ENCODE measurements around the gene KAZN. TPM values are rescaled to one million over a fixed set of nuclear protein-coding genes. Genes with fewer than 3 reads are reported as not detected.

The KAZN gene
- total and polyA plus RNA-seq, 2 of the 8 experiments (the other 6 are each of a cell fraction or from before 2014, with no cell fraction given): 3.7 to 11.8 TPM

GRCh38 chr1:15089258-15089992 lies 490.9 kb downstream of the KAZN start (continued):
- no peak for TF ChIP-seq KDM4A (IDR thresholded peaks at IDR 0.05; ENCODE audit: low read depth, low read length, severe bottlenecking)
- TF ChIP-seq CBX5 (IDR thresholded peaks at IDR 0.05; ENCODE audit: low read depth, low read length): no peak
- TF ChIP-seq POU5F1 (IDR thresholded peaks at IDR 0.05; ENCODE audit: low read depth, low read length): no peak
- TF ChIP-seq CBX8 (IDR thresholded peaks at IDR 0.05; ENCODE audit: borderline replicate concordance, low read depth, low read length): no peak
- TF ChIP-seq RXRA (IDR thresholded peaks at IDR 0.05; ENCODE audit: insufficient read depth, low read depth, low read length): no peak
- no peak for TF ChIP-seq SUZ12 (IDR thresholded peaks at IDR 0.05; ENCODE audit: low read length)
- TF ChIP-seq NRF1 (IDR thresholded peaks at IDR 0.05; ENCODE audit: low read depth, low read length): no peak
